WERI-Rb-1 (cell line): ENCODE data around the gene DOCK10.

Experiments
- DNase-seq: peaks from one replicate; pipeline ENCODE4 v3.0.0-alpha.2; 2020
- H3K27ac ChIP-seq: fragments of 250-450 bp; sonication (Bioruptor Pico); 2 replicates; pipeline ENCODE4 v1.5.1; 2020; ENCODE audit warnings: mild to moderate bottlenecking, moderate library complexity
- H3K27me3 ChIP-seq: fragments of 250-450 bp; sonication (Bioruptor Pico); 2 replicates; pipeline ENCODE4 v1.5.1; 2021; ENCODE audit warnings: mild to moderate bottlenecking, low read depth, moderate library complexity; ENCODE audit not compliant: insufficient read depth, severe bottlenecking
- H3K36me3 ChIP-seq: fragments of 250-450 bp; sonication (Bioruptor Pico); 2 replicates; pipeline ENCODE4 v1.5.1; 2020; ENCODE audit warnings: mild to moderate bottlenecking, moderate library complexity
- H3K4me3 ChIP-seq: 2 replicates; pipeline ENCODE4 v1.5.1; 2011; ENCODE audit warnings: low read depth, mild to moderate bottlenecking, control low read depth, low read length
- H3K9me3 ChIP-seq: fragments of 250-450 bp; sonication (Bioruptor Pico); 2 replicates; pipeline ENCODE4 v1.5.1; 2021; ENCODE audit warnings: mild to moderate bottlenecking, moderate library complexity; ENCODE audit not compliant: severe bottlenecking
- TF ChIP-seq, protein P1 (sequence below): IDR thresholded peaks from 2 replicates; pipeline ENCODE4 v1.5.1; 2011; ENCODE audit warnings: low read depth, mild to moderate bottlenecking, control low read depth, inconsistent platforms, low read length

The DOCK10 gene

GRCh38 chr2:224820283-224820991 lies 221.8 kb downstream of the DOCK10 start:
- TF ChIP-seq, protein P1, sequence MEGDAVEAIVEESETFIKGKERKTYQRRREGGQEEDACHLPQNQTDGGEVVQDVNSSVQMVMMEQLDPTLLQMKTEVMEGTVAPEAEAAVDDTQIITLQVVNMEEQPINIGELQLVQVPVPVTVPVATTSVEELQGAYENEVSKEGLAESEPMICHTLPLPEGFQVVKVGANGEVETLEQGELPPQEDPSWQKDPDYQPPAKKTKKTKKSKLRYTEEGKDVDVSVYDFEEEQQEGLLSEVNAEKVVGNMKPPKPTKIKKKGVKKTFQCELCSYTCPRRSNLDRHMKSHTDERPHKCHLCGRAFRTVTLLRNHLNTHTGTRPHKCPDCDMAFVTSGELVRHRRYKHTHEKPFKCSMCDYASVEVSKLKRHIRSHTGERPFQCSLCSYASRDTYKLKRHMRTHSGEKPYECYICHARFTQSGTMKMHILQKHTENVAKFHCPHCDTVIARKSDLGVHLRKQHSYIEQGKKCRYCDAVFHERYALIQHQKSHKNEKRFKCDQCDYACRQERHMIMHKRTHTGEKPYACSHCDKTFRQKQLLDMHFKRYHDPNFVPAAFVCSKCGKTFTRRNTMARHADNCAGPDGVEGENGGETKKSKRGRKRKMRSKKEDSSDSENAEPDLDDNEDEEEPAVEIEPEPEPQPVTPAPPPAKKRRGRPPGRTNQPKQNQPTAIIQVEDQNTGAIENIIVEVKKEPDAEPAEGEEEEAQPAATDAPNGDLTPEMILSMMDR, result no peak
- Histone ChIP-seq H3K4me3 (no peak overlapping the region), H3K9me3 (no peaks in the 10 kb centered on the region), H3K27me3 (no peaks in the 10 kb centered on the region), H3K36me3 (no peaks in the 10 kb centered on the region), H3K27ac (no peak overlapping the region)
- DNase-seq, result no peak

- Histone ChIP-seq H3K4me3 (no peak overlapping the region), H3K27ac (no peak overlapping the region), H3K36me3 (no peaks in the 10 kb centered on the region), H3K9me3 (no peaks in the 10 kb centered on the region), H3K27me3 (no peaks in the 10 kb centered on the region)
- no peak for DNase-seq
- TF ChIP-seq, protein P1, result no peak
These were observed 223.2 kb downstream of the DOCK10 start for GRCh38 chr2:224819075-224819474.

GRCh38 chr2:224817676-224818075 lies 224.6 kb downstream of the DOCK10 start:
- no peaks in the 10 kb centered on the region for H3K36me3 ChIP-seq
- H3K9me3 ChIP-seq, result no peaks in the 10 kb centered on the region
- H3K4me3 ChIP-seq, result no peak overlapping the region
- TF ChIP-seq, protein P1, result no peak
- no peak for DNase-seq
- no peak overlapping the region for H3K27ac ChIP-seq
- no peaks in the 10 kb centered on the region for H3K27me3 ChIP-seq

- Histone ChIP-seq H3K27ac (no peak overlapping the region), H3K4me3 (no peak overlapping the region)
- DNase-seq, result no peak
These were observed 225.5 kb downstream of the DOCK10 start for GRCh38 chr2:224816816-224817215.

GRCh38 chr2:224813578-224813977 lies 228.7 kb downstream of the DOCK10 start:
- Histone ChIP-seq H3K27me3 (no peaks in the 10 kb centered on the region), H3K27ac (no peak overlapping the region), H3K4me3 (no peak overlapping the region), H3K36me3 (no peaks in the 10 kb centered on the region), H3K9me3 (no peaks in the 10 kb centered on the region)
- DNase-seq, result no peak
- TF ChIP-seq, protein P1, result no peak

More at GRCh38 chr2:224816816-224817215, 225.5 kb downstream of the DOCK10 start:
- no peaks in the 10 kb centered on the region for H3K36me3 ChIP-seq
- H3K9me3 ChIP-seq, result no peaks in the 10 kb centered on the region
- H3K27me3 ChIP-seq, result no peaks in the 10 kb centered on the region
- TF ChIP-seq, protein P1, result no peak
